Vagina (tissue), 2 donors: Measurements from ENCODE around the gene ST6GALNAC4.
"Not testable (repeated sequence)": the region's sequence is repeated elsewhere in the genome, so short reads cannot be mapped to it uniquely, and the experiment has no call there.

ENCODE experiments used
- CTCF ChIP-seq, 3 experiments: fragments of 450-650 bp in 2 of 3; fragments of 200-600 bp in 1 of 3; sonication (generic) in 1 of 3; IDR thresholded peaks; one replicate each; pipeline ENCODE4 v1.5.1; 2017 to 2019; ENCODE audit warnings: antibody characterized with exemption in 3 of 3, mild to moderate bottlenecking in 2 of 3, moderate library complexity in 2 of 3
- POLR2A ChIP-seq, 2 donors: fragments of 450-650 bp; IDR thresholded peaks; one replicate each; pipeline ENCODE4 v1.6.1; 2017; ENCODE audit warnings: antibody characterized with exemption in 2 of 2, mild to moderate bottlenecking in 2 of 2, moderate library complexity in 2 of 2

GRCh38 chr9:127881715-127882114, 35.1 kb downstream of the ST6GALNAC4 start:
- not testable (repeated sequence) for TF ChIP-seq CTCF, POLR2A (IDR thresholded peaks at IDR 0.05)
